DOHH2 (cell line): Measurements from ENCODE around the gene RND2.
"Not testable (repeated sequence)": the region's sequence is repeated elsewhere in the genome, so short reads cannot be mapped to it uniquely, and the experiment has no call there.

Experiments used
- H3F3A ChIP-seq: fragments of 200-600 bp; sonication (generic), shearing (Covaris generic); 2 replicates; pipeline ENCODE4 v1.6.0; 2016; ENCODE audit warnings: antibody characterized with exemption, mild to moderate bottlenecking; ENCODE audit not compliant: control insufficient read depth, insufficient read depth
- H3K27ac ChIP-seq: fragments of 200-600 bp; sonication (generic); 2 replicates; pipeline ENCODE4 v1.5.1; 2014; ENCODE audit warnings: low read depth, mild to moderate bottlenecking, low read length, moderate library complexity
- H3K27me3 ChIP-seq: fragments of 200-600 bp; sonication (generic); 2 replicates; pipeline ENCODE4 v1.6.1; 2014; ENCODE audit warnings: mild to moderate bottlenecking, low read length, mixed read lengths; ENCODE audit not compliant: control insufficient read depth
- H3K36me3 ChIP-seq: fragments of 200-600 bp; sonication (generic); 2 replicates; pipeline ENCODE4 v1.6.1; 2014; ENCODE audit warnings: mild to moderate bottlenecking, low read length, moderate library complexity, mixed read lengths; ENCODE audit not compliant: control insufficient read depth
- H3K4me1 ChIP-seq: fragments of 200-600 bp; sonication (generic); 2 replicates; pipeline ENCODE4 v1.6.1; 2014; ENCODE audit warnings: mild to moderate bottlenecking, low read length, mixed read lengths; ENCODE audit not compliant: control insufficient read depth
- H3K4me2 ChIP-seq: fragments of 200-600 bp; sonication (generic); 2 replicates; pipeline ENCODE4 v1.6.0; 2014; ENCODE audit warnings: mild to moderate bottlenecking, low read length, moderate library complexity
- H3K4me3 ChIP-seq: fragments of 200-600 bp; sonication (generic); 2 replicates; pipeline ENCODE4 v1.5.1; 2014; ENCODE audit warnings: mild to moderate bottlenecking, low read length, mixed read lengths
- H3K79me2 ChIP-seq: fragments of 200-600 bp; sonication (generic); 2 replicates; pipeline ENCODE4 v1.6.1; 2014; ENCODE audit warnings: mild to moderate bottlenecking, low read length, mixed read lengths; ENCODE audit not compliant: control insufficient read depth
- H3K9me2 ChIP-seq: fragments of 200-600 bp; sonication (generic); replicated peaks from 2 replicates; pipeline ENCODE4 v1.6.1; 2014; ENCODE audit warnings: mild to moderate bottlenecking, low read length, mixed read lengths; ENCODE audit not compliant: control insufficient read depth
- H3K9me3 ChIP-seq: fragments of 200-600 bp; sonication (generic); 2 replicates; pipeline ENCODE4 v1.6.1; 2014; ENCODE audit warnings: antibody characterized with exemption, low read length, mixed read lengths; ENCODE audit not compliant: control insufficient read depth, insufficient read depth
- H4K20me1 ChIP-seq: fragments of 200-600 bp; sonication (generic); 2 replicates; pipeline ENCODE4 v1.6.0; 2014; ENCODE audit warnings: low read depth, mild to moderate bottlenecking, antibody characterized with exemption, low read length, moderate library complexity; ENCODE audit not compliant: control insufficient read depth, insufficient read depth
- CTCF ChIP-seq: fragments of 200-600 bp; sonication (generic); IDR thresholded peaks from one replicate; pipeline ENCODE4 v1.5.1; 2014; ENCODE audit warnings: antibody characterized with exemption, mild to moderate bottlenecking, low read depth, low read length; ENCODE audit not compliant: poor library complexity, severe bottlenecking
- EZH2phosphoT487 ChIP-seq: fragments of 200-600 bp; sonication (generic); IDR thresholded peaks from 2 replicates; pipeline ENCODE4 v1.6.1; 2017; ENCODE audit warnings: borderline replicate concordance, mild to moderate bottlenecking, antibody characterized with exemption, low read length, moderate library complexity, mixed read lengths

The RND2 gene

GRCh38 chr17:42989726-42990652 lies 35.0 kb upstream of the RND2 start:
- TF ChIP-seq CTCF = no peak
- TF ChIP-seq EZH2phosphoT487 = no peak
- peaks cover 84% of the 10 kb centered on the region for H3K36me3 ChIP-seq
- H3F3A ChIP-seq = peaks cover 1% of the 10 kb centered on the region
- no peaks in the 10 kb centered on the region for H3K9me2 ChIP-seq
- no peaks in the 10 kb centered on the region for H3K27me3 ChIP-seq
- H4K20me1 ChIP-seq = no peaks in the 10 kb centered on the region
- H3K4me1 ChIP-seq = peaks cover 14% of the 10 kb centered on the region
- peaks cover 21% of the 10 kb centered on the region for H3K79me2 ChIP-seq
- no peak overlapping the region for H3K4me2 ChIP-seq
- H3K27ac ChIP-seq = no peak overlapping the region
- no peaks in the 10 kb centered on the region for H3K9me3 ChIP-seq
- no peak overlapping the region for H3K4me3 ChIP-seq

DNA sequence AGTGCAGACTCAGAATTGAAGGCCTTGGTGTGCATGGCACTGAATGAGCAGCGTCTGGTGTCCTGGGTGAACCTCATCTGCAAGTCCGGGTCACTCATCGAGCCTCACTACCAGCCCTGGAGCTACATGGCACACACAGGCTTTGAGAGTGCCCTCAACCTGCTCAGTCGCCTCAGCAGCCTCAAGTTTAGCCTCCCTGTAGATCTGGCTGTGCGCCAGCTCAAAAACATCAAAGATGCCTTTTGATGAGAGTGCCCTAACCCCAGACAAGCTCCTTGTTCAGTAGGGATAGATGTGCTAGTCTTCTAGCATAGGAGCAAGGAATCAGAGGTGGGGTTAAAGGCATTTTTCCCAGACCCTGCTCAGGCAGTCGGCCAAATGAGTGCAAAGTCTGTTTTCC lies 33.6 kb upstream of the RND2 start:
- H4K20me1 ChIP-seq = no peaks in the 10 kb centered on the region
- H3K4me1 ChIP-seq = peaks cover 5% of the 10 kb centered on the region; the same call in 1 of the 2 replicates
- H3K79me2 ChIP-seq = peaks cover 7% of the 10 kb centered on the region
- H3K27ac ChIP-seq = no peak overlapping the region
- H3K36me3 ChIP-seq = peaks cover 71% of the 10 kb centered on the region
- H3F3A ChIP-seq = peaks cover 4% of the 10 kb centered on the region
- H3K9me3 ChIP-seq = no peaks in the 10 kb centered on the region
- no peaks in the 10 kb centered on the region for H3K27me3 ChIP-seq
- TF ChIP-seq EZH2phosphoT487 (no peak), CTCF (no peak)
- no peaks in the 10 kb centered on the region for H3K9me2 ChIP-seq
- H3K4me3 ChIP-seq = no peak overlapping the region
- no peak overlapping the region for H3K4me2 ChIP-seq

DNA sequence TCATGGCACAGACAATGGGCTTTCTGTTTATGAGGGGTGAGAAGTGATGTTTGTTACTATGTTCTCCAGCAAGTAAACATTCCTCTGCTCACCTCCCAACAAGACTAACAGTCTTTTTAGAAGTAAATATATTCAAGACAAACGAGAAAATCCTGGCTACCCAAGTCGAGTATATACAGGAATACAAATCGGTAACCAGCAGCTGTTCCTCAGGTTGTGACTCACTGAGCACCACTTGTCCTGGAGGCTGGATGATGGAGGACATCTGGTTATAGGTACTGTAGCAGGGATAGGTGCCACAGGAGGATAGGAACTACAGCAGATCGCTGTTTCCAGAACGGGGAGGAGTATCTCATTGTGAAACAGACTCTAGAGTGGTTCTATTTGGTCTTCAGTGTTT lies 32.2 kb upstream of the RND2 start:
- H3K4me3 ChIP-seq = no peak overlapping the region
- no peaks in the 10 kb centered on the region for H4K20me1 ChIP-seq
- peaks cover 57% of the 10 kb centered on the region for H3K36me3 ChIP-seq

DNA sequence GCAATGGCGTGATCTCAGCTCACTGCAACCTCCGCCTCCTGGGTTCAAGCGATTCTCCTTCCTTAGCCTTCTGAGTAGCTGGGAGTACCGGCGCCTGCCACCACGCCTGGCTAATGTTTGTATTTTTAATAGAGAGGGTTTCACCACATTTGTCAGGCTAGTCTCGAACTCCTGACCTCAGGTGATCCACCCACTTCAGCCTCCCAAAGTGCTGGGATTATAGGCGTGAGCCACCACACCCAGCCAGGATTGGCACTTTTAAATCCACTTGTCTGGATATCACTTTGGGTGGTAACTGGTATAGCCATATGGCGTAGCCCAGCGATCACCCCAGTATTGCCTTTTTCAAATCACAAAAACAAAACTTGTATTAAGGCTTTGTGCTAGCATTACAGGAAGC lies 31.1 kb upstream of the RND2 start:
- peaks cover 11% of the 10 kb centered on the region for H3F3A ChIP-seq
- H3K9me3 ChIP-seq, H4K20me1 ChIP-seq, H3K4me2 ChIP-seq, H3K27ac ChIP-seq, H3K9me2 ChIP-seq, H3K27me3 ChIP-seq, H3K4me3 ChIP-seq, H3K79me2 ChIP-seq: not testable (repeated sequence)
- peaks cover 53% of the 10 kb centered on the region for H3K36me3 ChIP-seq
- H3K4me1 ChIP-seq = peaks cover 16% of the 10 kb centered on the region

More for the DNA sequence above, 32.2 kb upstream of the RND2 start:
- Histone ChIP-seq H3K9me2 (no peaks in the 10 kb centered on the region), H3K27ac (no peak overlapping the region), H3K9me3 (no peaks in the 10 kb centered on the region), H3K79me2 (no peaks in the 10 kb centered on the region; the same call in 1 of the 2 replicates), H3F3A (peaks cover 8% of the 10 kb centered on the region), H3K4me2 (no peak overlapping the region), H3K4me1 (peaks cover 15% of the 10 kb centered on the region), H3K27me3 (no peaks in the 10 kb centered on the region)
- TF ChIP-seq CTCF = no peak
- TF ChIP-seq EZH2phosphoT487 = no peak
